Measurements from ENCODE around the gene IL13RA1.
"Not testable (repeated sequence)": the region's sequence is repeated elsewhere in the genome, so short reads cannot be mapped to it uniquely, and the experiment has no call there.

Gene IL13RA1

DNA sequence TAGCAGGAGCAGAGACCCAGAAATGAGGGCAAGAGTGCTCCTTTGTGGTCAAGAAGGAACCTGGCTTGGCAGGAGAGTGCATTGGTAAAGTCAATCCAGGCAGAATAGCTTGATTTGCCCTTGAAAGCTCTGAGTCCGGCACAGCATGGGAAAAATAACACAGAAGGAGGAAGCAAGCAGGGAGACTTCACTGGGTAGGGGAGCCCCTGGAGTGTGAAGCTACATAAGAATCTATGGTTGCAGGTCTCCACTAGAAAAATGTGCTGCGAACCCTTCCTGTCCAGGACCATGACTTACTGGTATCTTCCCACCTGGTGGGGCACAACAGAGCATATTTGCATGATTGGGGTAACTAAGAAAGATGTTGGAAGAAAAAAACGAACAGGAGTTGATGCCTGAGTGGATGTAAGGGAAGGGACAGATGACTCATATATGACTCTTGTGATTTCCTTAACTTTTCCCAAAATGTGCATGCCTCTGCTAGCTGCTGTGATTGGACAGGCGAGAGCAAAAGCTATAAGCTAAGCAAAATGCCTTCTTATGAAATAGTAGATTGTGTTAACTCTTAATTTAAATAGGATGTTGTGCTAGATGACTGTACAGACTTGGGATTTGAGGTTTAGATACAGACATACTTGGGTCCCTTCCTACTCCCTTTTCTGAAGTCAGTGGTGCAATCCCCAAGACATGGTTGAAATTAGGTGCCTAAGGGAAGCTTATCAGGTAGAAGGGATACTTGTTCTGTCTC is 3.3 kb downstream of the IL13RA1 start:
- DNase-seq, result no peak

DNA sequence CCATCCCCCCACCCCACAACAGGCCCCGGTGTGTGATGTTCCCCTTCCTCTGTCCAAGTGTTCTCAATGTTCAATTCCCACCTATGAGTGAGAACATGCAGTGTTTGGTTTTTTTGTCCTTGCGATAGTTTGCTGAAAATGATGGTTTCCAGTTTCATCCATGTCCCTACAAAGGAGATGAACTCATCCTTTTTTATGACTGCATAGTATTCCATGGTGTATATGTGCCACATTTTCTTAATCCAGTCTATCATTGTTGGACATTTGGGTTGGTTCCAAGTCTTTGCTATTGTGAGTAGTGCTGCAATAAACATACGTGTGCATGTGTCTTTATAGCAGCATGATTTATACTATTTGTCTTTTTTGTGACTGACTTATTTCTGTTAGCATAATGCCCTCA is 5.1 kb downstream of the IL13RA1 start:
- not testable (repeated sequence) for DNase-seq

DNA sequence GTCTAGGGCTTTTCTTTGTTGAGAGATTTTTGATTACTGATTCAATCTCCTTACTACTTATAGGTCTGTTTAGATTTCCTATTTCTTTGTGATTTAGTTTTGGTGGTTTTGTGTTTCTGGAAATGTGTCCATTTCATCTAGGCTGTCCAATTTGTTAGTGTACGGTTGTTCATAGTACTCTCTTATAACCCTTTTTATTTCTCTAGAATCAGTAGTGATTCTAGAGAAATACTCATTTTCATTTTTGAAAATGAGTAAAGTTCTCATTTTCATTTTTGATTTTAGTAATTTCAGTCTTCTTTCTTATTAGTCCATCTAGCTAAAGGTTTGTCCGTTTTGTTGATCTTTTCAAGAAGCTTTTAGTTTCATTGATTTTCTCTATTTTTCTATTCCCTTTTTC is 7.5 kb downstream of the IL13RA1 start:
- DNase-seq, result no peak

DNA sequence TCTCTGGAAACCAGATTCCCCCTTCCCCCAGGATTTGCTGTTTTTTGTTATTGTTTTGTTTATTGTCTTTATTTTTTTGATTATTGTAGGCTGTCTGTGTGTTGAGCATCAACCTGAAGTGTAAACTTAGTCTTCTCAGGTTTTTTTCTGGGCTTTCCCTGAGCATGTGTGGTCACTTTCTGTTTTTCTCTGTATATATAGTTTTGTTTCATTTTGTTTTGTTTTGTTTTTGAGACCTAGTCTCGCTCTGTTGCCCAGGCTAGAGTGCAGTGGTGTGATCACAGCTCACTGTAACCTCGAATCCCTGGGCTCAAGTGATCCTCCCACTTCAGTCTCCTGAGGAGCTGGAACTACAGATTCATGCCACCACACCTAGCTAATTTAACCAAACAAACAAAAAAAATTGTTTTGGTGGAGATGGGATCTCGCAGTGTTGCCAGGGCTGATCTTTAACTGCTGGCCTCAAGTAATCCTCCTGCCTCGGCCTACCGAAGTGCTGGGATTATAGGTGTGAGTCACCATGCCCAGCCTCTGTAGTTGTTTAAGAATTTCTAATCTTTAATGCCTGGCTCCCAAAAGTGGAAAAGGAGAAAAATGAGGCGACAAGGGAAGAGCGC is 9.1 kb downstream of the IL13RA1 start:
- DNase-seq, result no peak

DNA sequence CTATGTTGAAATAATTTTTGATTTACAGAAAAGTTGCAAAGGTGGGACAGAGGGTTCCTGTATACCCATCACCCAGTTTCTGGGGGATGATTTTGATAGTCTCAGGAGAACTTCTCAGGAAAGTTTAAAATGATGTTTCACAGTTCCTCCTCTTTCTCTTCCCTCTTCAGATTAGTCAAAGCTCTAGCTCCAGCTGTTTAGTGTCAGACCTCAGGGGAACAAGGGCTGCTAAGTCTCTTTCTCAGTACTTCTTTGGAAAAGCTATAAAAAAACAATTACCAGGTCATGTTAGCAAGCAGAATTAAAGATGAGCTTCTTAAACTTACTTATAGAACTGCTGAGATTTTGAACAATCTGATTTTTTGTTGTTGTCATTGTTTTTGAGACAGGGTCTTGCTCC is 12.2 kb downstream of the IL13RA1 start:
- no peak for DNase-seq

DNA sequence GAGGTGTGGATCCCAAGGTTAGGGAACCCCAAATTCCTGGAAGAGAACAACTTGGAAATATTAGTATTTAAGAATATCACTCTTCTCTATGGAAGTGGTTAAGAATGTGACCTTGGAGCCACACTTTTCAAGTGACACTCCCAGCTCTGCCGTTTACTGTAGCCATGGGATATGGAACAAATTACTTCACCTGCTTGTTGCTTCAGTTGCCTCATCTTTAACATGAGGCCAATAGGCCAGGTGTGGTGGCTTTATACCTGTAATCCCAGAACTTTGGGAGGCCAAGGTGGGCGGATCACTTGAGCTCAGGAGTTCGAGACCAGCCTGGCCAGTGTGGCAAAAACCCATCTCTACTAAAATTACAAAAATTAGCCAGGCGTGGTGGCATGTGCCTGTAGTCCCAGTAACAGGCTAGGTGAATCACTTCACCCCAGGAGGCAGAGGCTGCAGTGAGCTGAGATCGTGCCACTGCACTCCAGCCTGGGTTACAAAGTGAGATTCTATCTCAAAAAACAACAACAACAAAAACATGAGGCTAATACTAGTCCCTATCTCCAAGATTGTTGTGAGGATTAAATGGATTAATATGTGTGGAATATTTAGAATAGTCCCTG is 13.0 kb downstream of the IL13RA1 start:
- no peak for DNase-seq

DNA sequence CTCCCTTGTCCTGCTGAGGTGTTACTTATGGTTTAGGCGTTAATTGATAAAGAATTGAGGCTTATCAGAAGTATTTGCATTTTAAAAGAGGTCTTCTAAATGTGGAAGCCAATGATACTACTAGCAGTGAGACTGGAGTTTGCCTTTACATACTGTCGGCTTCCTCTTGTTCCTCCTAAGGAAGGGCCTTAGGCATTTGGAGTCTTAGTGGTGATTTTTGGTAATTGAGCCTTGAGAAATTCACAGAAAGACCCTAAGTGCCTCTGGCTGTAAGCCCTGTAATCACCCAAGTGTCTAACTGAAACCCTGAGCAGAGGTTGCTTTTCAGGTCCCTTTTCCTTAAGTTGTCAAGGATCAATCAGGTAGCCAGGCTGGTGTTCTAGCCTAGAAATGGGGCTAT is 14.8 kb downstream of the IL13RA1 start:
- no peak for DNase-seq

DNA sequence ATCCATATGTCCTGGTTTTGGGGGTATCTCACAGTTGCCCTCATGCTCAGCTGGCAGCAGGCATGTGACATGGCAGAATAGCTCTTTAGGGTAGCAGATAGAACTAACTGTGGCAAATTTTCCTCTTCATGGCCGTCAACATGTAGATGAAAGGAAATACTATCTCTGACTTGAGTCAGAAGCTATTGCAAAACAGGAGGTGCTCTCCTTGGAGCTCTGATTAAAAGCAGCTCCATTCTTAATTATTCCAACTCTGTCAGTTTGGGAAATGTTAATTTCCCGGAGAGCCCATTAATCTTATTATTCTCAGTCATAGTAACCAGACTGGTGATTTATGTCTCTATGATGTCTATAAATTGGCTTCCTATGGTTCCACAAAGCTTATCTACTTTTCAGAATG is 18.2 kb downstream of the IL13RA1 start:
- DNase-seq, result no peak

DNA sequence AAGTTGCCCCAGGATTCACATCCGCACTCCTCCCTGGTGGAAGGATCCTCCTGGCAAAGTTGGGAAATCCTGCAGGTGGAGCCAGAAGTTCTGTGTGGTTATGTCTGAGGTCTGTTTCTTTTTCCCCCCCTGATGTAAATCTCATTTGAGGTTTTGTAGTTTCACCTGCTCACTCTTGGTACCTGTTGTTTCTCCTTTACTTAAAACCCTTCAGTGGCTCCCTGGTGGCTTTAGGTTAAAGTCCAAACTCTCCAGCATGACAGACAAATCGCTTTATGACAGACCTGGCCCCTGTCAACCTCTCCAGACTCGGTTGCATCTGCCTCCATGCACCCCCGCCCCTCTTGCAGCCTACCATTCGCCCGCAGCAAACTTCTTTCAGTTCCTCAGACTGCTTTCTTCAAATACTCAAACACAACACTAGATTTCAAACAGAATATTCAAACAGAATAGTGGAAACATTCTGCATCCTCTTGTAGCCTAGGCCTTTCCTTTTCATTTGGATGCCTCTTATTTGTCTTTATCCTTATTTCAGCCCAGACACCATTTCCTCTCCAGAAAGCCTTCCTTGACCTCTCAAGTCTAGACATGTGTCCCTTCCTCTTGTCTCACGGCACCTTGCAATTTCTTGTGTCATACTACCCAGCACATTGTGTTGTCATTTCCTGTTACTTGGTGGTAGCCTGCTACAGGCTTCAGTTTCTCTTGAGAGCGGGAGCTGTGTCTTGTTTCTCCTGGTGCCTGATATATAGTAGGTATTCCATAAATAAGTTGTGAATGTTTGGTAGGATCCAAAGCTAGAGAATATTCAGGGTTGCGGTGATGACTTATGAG is 24.8 kb downstream of the IL13RA1 start:
- no peak for DNase-seq

DNA sequence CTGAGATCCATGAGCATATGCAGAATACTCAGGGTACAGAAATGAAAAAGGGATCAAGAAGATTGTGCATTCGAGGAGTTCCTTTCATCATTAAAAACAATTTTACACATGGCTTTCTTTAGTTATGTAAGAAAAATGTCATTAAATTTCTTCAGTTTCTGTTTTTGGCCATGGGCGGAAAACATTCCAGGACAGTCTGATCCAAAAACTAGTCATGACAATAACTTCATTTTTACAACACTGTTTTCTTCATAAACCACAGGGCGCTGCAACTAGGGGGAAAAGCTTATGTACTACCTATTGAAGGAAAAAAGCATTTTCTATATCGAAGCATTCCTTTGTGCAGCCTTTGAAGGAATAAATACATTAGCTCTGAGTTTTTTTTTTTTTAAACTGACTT is 28.2 kb downstream of the IL13RA1 start:
- no peak for DNase-seq

DNA sequence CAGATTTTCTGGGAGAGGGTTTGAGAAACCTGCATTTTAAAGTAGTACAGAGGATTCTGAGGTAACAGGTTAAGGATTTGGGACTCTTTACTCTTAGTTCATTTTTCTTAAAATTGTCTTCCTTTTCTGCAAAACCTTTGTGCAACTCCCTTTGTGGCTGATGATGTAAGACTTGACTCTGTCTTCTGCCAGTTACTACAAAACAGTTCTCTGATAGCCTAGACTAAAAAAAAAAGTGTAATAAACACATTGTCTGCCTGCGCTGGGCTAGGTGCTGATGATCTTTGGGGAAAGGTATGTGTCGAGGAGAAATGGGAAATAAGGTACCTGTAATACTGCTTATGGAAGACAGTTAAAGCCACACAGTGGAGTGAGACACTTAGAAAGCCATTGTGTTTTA is 28.7 kb downstream of the IL13RA1 start:
- DNase-seq, result no peak

DNA sequence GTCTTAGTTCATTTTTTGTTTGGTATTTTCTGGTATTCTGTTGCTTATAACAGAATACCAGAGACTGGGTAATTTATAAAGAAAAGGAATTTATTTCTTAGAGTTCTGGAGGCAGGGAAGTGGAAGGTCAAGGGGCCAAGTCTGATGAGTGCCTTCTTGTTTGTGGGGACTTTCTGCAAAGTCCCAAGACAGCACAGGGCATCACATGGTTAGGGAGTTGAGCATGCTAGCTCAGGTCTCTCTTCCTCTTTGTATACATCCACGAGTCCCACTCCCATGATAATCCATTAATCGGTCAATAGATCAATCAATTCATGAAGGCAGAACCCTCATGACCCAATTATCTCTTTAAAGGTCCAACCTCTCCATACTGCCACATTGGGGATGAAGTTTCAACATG is 31.1 kb downstream of the IL13RA1 start:
- no peak for DNase-seq

DNA sequence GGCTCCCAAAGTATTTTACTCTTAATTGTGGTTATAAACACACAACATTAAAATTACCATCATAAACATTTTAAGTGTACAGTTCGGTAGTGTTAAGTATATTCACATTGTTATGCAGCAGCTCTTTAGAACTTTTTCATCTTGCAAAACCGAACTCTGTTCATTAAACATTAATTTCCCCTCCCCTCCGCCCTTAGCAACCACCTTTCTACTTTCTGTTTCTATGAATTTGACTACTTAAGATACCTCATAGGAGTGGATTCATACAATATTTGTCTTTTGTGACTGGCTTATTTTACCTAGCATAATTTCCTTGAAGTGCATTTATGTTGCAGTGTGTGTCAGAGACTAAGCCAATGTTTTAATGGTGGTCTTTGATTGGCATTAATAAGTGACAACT is 32.6 kb downstream of the IL13RA1 start:
- DNase-seq, result no peak

DNA sequence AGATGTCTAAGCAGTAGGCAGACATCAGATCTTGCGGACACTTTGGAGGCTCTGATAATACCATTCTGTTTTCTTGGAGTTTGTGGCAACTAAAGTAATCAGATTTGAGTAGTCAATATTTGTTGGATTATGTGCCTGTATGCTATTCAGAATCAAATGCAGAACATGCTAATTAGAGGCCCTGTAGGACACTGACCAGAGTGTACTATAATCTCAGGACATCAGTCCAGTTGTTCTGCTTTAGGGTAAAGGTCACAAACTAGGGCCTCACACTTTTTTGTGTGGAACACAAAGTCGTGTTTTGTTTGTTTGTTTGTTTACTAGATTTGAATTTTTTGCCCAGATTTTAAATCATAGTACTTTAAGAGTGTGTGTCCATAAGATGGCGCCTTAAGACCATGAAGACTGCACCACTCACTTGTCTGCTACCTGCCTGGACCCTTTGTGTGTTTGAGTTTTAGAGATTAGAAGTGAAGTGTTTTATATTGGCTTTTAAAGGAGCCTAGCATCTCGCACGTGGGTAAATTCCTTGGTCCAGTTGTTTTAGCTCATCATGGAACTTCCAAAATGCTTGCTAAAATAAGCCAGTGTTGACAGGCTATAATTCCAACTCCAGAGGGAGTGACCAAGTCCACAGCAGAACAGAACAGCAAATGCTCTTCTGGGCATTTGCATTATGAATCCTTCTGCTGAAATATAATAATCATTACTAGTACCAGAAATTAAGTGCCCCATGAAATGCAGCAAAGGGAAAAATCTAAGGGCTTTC is 34.7 kb downstream of the IL13RA1 start:
- DNase-seq, result no peak

DNA sequence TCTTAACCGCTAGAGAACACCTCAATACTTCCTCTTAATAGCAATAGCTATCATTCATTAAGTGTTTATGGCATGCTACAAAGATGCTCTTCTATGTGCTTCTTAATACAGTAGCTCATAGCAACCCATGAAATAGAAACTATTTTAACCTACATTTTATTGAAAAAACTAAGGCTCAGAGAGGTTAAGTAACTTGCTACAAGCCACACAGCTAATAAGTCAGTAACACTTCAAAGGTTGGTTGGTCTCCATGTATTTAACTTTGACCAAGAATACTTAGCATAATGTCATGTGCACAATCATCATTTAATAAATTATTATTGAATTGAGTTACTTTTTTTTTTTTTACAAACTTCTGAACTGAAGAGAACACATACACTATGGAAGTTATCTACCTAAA is 36.1 kb downstream of the IL13RA1 start:
- DNase-seq, result no peak

DNA sequence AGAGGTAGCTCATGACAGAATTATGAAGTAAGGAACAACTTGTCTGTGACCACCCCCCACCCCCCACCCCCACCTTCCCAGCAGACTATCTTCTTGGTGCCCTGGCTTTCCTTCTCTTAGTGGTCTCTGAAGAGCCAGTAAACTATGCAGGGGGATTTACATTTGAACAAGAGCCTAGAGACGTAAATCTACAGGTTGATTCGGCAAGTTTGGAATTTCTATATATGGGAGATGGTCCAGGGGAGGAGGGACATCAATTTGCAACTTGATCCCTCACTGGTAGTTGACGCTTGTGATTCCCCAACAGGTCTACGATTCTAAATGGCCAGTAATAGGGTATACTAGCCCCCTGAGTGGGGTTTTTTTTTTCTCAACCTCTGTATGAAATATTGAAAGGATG is 36.7 kb downstream of the IL13RA1 start:
- no peak for DNase-seq

DNA sequence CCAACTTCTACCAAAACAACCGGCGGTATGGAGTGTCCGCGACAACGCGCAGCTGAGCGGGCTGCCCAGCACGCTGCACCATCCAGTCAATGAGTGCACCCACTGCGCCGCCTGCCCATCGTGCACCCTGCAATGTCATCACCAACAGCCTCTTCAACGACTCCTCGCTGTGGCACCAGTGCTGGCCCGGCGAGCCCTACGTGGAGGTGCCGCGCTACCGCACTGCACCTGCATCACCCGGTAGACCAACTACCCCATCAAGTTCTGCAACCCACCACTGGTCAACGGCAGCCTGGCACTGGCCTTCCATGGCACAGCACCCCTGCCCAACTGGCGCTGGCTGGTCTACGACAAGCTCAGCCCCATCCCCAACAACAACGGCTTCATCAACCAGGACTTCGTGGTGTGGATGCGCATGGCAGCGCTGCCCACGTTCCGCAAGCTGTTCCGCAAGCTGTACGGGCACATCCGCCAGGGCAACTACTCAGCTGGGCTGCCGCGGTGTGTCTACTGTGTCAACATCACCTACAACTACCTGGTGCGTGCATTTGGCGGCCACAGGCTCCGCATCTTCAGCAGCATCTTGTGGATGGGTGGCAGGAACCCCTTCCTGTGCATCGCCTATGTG is 42.8 kb downstream of the IL13RA1 start:
- DNase-seq, result no peak

DNA sequence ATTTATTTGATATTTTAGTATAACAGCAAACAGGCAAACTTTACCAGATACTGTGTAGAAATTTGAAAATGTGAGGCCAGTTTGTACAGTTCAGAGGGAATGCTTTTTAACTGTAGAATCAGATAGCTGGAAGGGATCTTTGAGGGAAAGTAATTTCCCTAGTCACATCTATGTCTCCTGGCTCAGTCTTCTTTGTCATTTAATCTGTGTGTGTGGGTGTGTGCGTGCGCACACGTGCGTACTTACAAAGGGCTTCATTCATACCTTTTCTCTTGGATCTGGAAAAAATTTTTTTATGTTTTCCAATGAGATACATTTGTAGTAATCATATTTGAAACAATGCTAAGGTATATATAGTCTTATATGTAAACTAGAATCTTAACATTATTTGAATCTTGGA is 44.6 kb downstream of the IL13RA1 start:
- DNase-seq, result no peak

DNA sequence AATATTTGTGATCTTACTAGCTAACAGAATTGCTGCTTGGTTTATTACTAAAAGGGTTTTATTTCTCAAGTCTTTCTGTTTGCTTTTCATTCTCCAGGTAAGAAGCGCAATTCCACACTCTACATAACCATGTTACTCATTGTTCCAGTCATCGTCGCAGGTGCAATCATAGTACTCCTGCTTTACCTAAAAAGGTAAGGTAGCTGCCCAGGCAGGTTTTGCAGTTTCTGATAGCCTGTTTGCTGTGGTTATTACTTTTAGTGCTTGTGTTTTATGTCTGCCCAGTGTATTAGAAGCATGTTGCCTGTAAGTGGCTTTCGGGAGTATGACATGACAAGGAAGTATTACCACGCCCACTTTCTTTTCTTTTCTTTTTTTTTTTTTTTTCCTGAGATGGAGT is 46.4 kb downstream of the IL13RA1 start:
- no peak for DNase-seq

DNA sequence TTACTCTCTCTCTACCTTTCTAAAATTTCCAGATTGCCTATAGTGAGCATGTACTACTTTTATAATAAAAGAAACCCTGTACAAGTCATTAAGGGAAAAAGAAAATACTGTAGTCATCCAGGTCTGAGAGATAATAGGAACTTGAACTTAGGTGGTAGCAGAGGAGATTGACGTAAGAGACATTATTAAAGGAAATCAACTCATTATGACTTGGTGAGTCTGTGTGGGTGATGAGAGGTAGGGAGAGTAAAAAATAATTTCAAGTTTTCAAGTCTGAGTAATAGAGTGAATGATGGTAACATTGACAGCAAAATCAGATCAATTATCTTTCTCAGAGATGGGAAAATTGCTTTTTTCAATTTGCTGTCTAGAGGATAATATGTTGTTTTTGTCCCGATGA is 52.2 kb downstream of the IL13RA1 start:
- no peak for DNase-seq

DNA sequence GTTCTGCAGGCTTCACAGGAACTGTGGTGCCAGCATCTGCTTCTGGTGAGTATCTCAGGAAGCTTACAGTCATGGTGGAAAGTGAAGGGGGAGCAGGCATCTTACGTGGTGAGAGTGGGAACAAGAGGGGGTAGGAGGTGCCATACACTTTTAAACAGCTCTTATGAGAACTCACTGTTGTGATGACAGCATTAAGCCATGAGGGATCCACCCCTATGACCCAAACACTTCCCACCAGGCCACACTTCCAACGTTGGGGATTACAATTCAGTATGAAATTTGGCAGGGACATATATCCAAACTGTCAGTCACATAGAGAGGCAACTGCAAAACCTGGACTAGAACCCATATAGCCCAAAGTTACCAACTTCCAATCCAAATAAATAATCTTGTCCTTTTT is 53.1 kb downstream of the IL13RA1 start:
- no peak for DNase-seq

DNA sequence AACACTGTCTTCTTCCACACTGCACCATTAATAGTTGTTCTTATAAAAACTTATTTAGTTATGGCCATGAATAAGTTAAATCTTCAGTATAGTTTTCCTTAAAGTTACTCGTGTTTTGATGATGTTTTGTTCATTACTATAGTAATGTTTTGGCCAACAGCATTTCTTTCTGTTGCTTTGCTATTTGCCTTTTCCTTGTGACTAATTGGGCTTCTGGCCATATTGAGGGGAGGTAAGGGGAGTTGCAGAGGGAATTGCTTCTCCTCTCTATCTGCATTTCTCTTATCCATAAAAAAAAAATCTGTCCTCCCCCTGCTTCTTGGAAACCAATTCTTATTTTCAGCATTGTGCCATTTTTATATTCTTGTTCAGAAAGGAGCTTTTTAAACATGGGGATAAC is 53.5 kb downstream of the IL13RA1 start:
- DNase-seq, result no peak

Data from NCI-H2171 treated with DMSO at 0.1 percent for 48 hours (cell line).